Heart left ventricle (tissue), 13 donors: ENCODE data around the gene ALMS1.

Source experiments
- CTCF ChIP-seq, 12 donors: fragments of 200-600 bp; sonication (generic) in 4 of 12; IDR thresholded peaks; one replicate each; pipeline versions ENCODE4 v1.5.0 to v1.8.0; 2018 to 2022; ENCODE audit warnings: antibody characterized with exemption in 12 of 12, mild to moderate bottlenecking in 5 of 12
- POLR2A ChIP-seq, 2 donors: fragments of 450-650 bp; IDR thresholded peaks; one replicate each; pipeline ENCODE4 v1.6.1; 2017; ENCODE audit warnings: antibody characterized with exemption in 2 of 2, mild to moderate bottlenecking in 2 of 2, moderate library complexity in 2 of 2
- donor health status: ischemic (EF 13 %, LVEDD 7.1; RV severe dilation, severe dysfunction).
- donor health status: DM: no; HTN: yes; CAD: no.
- donor health status: DM: no; HTN: no; CAD: no.
- donor health status: ischemic (EF 25% LVEDD 6.9; RV normal size, moderate dysfunction).
- donor health status: ischemic (EF 25% LVEDD 5.7; RV mildly dilated, moderate dysfunction).
- donor health status: ischemic (EF 35%, LVEDD 5.7; RV mildly dilated, moderate dysfunction).
- donor health status: nonischemic (EF 11% LVEDD 7.7; RV severe dilation, severe dysfunction).
- donor health status: DM: yes; HTN: yes; CAD: no.
- donor health status: PGD.
- donor health status: ischemic (EF 29% LVEDD 5.4; RV normal size, mild dysfunction).
- donor health status: nonischemic (EF 23%, LVEDD 6.1; RV moderate dilation, normal function).

DNA sequence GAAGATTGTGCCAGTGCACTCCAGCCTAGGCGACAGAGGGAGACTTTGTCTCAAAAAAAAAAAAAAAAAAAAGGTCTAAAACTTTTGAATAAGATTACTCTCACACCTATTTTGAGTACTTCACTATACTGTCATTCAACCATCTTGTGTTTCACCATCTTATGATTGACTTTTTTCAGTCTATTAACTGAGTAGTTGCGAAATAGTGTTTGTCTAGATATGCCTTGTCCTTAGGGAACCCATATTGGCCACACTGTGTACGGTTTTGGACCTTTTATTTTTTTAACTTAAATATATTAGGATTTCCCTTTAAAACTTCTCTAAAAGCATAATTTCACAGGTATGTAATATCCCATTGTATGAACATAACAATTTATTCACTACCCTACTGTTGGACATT, 72.3 kb downstream of the ALMS1 start:
- TF ChIP-seq CTCF (IDR thresholded peaks at IDR 0.05) (no peak), POLR2A (IDR thresholded peaks at IDR 0.05) (no peak)
